GM23338 (cell line): ENCODE data around the gene SUGP1. TPM values are rescaled to one million over a fixed set of nuclear protein-coding genes. Genes with fewer than 3 reads are reported as not detected.

Source experiments
- ATAC-seq: fragments of 200-7000 bp; cut with Tn5 transposase; 3 replicates; pipeline ENCODE4 v1.9.1; 2020
- DNase-seq: peaks from one replicate; pipeline ENCODE4 v3.0.0-alpha.2; 2015; ENCODE audit warnings: low spot score
- H2AFZ ChIP-seq: fragments of 200-600 bp; sonication (generic); 2 replicates; pipeline ENCODE4 v1.8.0; 2016; ENCODE audit warnings: antibody characterized with exemption, mild to moderate bottlenecking, moderate library complexity
- H3F3A ChIP-seq: fragments of 200-600 bp; sonication (generic); replicated peaks from 2 replicates; pipeline ENCODE4 v1.8.0; 2017; ENCODE audit warnings: antibody characterized with exemption, mixed run types, low read depth
- H3K27ac ChIP-seq: fragments of 200-600 bp; sonication (generic); 2 replicates; pipeline ENCODE4 v1.6.1; 2016; ENCODE audit warnings: low read depth
- H3K27me3 ChIP-seq: fragments of 200-600 bp; sonication (generic); 2 replicates; pipeline ENCODE4 v1.8.0; 2016; ENCODE audit warnings: mild to moderate bottlenecking, mixed run types, moderate library complexity; ENCODE audit not compliant: insufficient read depth
- H3K36me3 ChIP-seq: fragments of 200-600 bp; sonication (generic); 2 replicates; pipeline ENCODE4 v1.8.0; 2016; ENCODE audit warnings: mild to moderate bottlenecking; ENCODE audit not compliant: insufficient read depth
- H3K4me1 ChIP-seq: fragments of 200-600 bp; sonication (generic); 2 replicates; pipeline ENCODE4 v1.8.0; 2016; ENCODE audit warnings: mild to moderate bottlenecking, moderate library complexity; ENCODE audit not compliant: insufficient read depth
- H3K4me2 ChIP-seq: fragments of 200-600 bp; sonication (generic); 2 replicates; pipeline ENCODE4 v1.7.1; 2017; ENCODE audit warnings: mixed run types
- H3K4me3 ChIP-seq: fragments of 200-600 bp; sonication (generic); 2 replicates; pipeline ENCODE4 v1.6.1; 2016; ENCODE audit warnings: mixed run types
- H3K79me2 ChIP-seq: fragments of 200-600 bp; sonication (generic); replicated peaks from 2 replicates; pipeline ENCODE4 v1.8.0; 2017; ENCODE audit warnings: mild to moderate bottlenecking; ENCODE audit not compliant: insufficient read depth
- H3K9me2 ChIP-seq: fragments of 200-600 bp; sonication (generic); 2 replicates; pipeline ENCODE4 v1.8.0; 2017; ENCODE audit not compliant: insufficient read depth
- H4K20me1 ChIP-seq: fragments of 200-600 bp; sonication (generic); replicated peaks from 2 replicates; pipeline ENCODE4 v1.8.0; 2017; ENCODE audit warnings: mild to moderate bottlenecking; ENCODE audit not compliant: insufficient read depth
- H3K27ac Mint-ChIP-seq: 2 replicates; pipeline ENCODE4 v1.8.0; 2020; ENCODE audit warnings: inconsistent platforms, mild to moderate bottlenecking, moderate library complexity, mixed read lengths
- H3K27me3 Mint-ChIP-seq: 3 replicates; pipeline ENCODE4 v1.8.0; 2022; ENCODE audit warnings: low read depth, mild to moderate bottlenecking, moderate library complexity, mixed read lengths, inconsistent platforms; ENCODE audit not compliant: insufficient read depth, poor library complexity
- H3K36me3 Mint-ChIP-seq: 3 replicates; pipeline ENCODE4 v1.8.0; 2021; ENCODE audit warnings: low read depth, mild to moderate bottlenecking, inconsistent platforms, moderate library complexity, mixed read lengths
- H3K4me1 Mint-ChIP-seq: 3 replicates; pipeline ENCODE4 v1.8.0; 2020; ENCODE audit warnings: mild to moderate bottlenecking, inconsistent platforms, mixed read lengths
- H3K4me3 Mint-ChIP-seq: 3 replicates; pipeline ENCODE4 v1.8.0; 2021; ENCODE audit warnings: moderate library complexity, mild to moderate bottlenecking, inconsistent platforms, mixed read lengths
- H3K9me3 Mint-ChIP-seq: 3 replicates; pipeline ENCODE4 v1.8.0; 2020; ENCODE audit warnings: moderate library complexity, mild to moderate bottlenecking, inconsistent platforms, mixed read lengths
- CREB1 ChIP-seq: fragments of 250-450 bp; sonication (Bioruptor Pico); IDR thresholded peaks from 2 replicates; pipeline ENCODE4 v1.5.0; 2020; ENCODE audit warnings: low read depth, mild to moderate bottlenecking, moderate library complexity
- EZH2 ChIP-seq: fragments of 200-600 bp; sonication (generic); IDR thresholded peaks from one replicate; pipeline ENCODE4 v1.8.0; 2017; ENCODE audit warnings: antibody characterized with exemption, mild to moderate bottlenecking, low read depth; ENCODE audit not compliant: unreplicated experiment
- JUNB ChIP-seq: IDR thresholded peaks from one replicate; pipeline ENCODE4 v1.6.1; 2016; ENCODE audit warnings: antibody characterized with exemption; ENCODE audit not compliant: unreplicated experiment
- NANOG ChIP-seq: IDR thresholded peaks from 2 replicates; pipeline ENCODE4 v1.6.1; 2016; ENCODE audit warnings: antibody characterized with exemption, borderline replicate concordance
- POLR2AphosphoS5 ChIP-seq: IDR thresholded peaks from 2 replicates; pipeline ENCODE4 v1.6.1; 2016; ENCODE audit warnings: antibody characterized with exemption, low read depth
- ZNF114 ChIP-seq: fragments of 250-450 bp; sonication (Bioruptor Pico); IDR thresholded peaks from 2 replicates; pipeline ENCODE4 v1.5.0; 2020; ENCODE audit warnings: mild to moderate bottlenecking, moderate library complexity
- ZNF331 ChIP-seq: fragments of 250-450 bp; sonication (Bioruptor Pico); IDR thresholded peaks from 2 replicates; pipeline ENCODE4 v1.5.0; 2020; ENCODE audit warnings: low read depth, mild to moderate bottlenecking, moderate library complexity
- polyA plus RNA-seq: library from polyadenylated mRNA; unstranded; fragments of >200 nt; fragmentation: Nextera tagmentation; extraction: Ambion mirVana; gene quantifications from 2 replicates; pipeline ENCODE4 v1.2.1, GENCODE V29; 2016
- total RNA-seq: library from RNA; depleted of rRNA; stranded (reverse); fragments of >200 nt; shearing (Covaris generic); gene quantifications from 2 replicates; pipeline ENCODE4 v1.2.3, GENCODE V29; 2014
- TF ChIP-seq, protein P1 (sequence below): fragments of 250-450 bp; sonication (Bioruptor Pico); IDR thresholded peaks from 2 replicates; pipeline ENCODE4 v1.5.0; 2020; ENCODE audit warnings: mild to moderate bottlenecking, moderate library complexity
- TF ChIP-seq, protein P2 (sequence below): IDR thresholded peaks from one replicate; pipeline ENCODE4 v1.6.1; 2018; ENCODE audit warnings: antibody characterized with exemption; ENCODE audit not compliant: unreplicated experiment
- TF ChIP-seq, protein P3 (sequence below), 2 experiments: fragments of 200-600 bp in 1 of 2; sonication (generic) in 1 of 2; conservative IDR thresholded peaks; 2 replicates each; pipeline versions ENCODE4 v1.5.1 to v1.6.1; 2016 to 2017; ENCODE audit warnings: antibody characterized with exemption in 2 of 2, low read depth in 2 of 2, mild to moderate bottlenecking in 2 of 2, moderate library complexity in 1 of 2
- TF ChIP-seq, protein P4 (sequence below): IDR thresholded peaks from 2 replicates; pipeline ENCODE4 v1.6.1; 2016; ENCODE audit warnings: antibody characterized with exemption

Gene SUGP1
- total and polyA plus RNA-seq, 2 experiments from 2014 or later, result 38.6 to 61.6 TPM

DNA sequence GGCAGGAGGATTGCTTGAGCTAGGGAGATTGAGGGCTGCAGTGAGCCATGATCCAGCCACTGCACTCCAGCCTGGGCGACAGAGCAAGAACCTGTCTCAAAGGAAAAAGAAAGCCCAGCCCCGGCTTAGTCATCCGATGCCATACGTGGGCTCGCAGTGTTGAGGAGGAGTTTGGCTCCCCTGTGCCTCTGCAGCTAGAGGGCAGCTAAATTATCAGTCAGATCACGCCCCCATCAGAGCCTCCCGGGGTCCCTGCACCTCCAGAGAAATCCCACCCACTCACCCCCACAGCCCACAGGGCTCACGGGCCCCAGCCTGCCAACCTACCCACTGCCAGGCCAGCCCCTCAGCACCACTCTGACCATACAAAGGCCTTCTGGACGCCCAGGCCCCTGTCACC lies 28.0 kb upstream of the SUGP1 start:
- Mint-ChIP-seq H3K36me3 (peaks cover 64% of the 10 kb centered on the region), H3K27ac (no peak overlapping the region), H3K4me3 (no peak overlapping the region), H3K27me3 (peaks cover 14% of the 10 kb centered on the region), H3K4me1 (no peaks in the 10 kb centered on the region), H3K9me3 (no peaks in the 10 kb centered on the region)
- TF ChIP-seq, protein P1, sequence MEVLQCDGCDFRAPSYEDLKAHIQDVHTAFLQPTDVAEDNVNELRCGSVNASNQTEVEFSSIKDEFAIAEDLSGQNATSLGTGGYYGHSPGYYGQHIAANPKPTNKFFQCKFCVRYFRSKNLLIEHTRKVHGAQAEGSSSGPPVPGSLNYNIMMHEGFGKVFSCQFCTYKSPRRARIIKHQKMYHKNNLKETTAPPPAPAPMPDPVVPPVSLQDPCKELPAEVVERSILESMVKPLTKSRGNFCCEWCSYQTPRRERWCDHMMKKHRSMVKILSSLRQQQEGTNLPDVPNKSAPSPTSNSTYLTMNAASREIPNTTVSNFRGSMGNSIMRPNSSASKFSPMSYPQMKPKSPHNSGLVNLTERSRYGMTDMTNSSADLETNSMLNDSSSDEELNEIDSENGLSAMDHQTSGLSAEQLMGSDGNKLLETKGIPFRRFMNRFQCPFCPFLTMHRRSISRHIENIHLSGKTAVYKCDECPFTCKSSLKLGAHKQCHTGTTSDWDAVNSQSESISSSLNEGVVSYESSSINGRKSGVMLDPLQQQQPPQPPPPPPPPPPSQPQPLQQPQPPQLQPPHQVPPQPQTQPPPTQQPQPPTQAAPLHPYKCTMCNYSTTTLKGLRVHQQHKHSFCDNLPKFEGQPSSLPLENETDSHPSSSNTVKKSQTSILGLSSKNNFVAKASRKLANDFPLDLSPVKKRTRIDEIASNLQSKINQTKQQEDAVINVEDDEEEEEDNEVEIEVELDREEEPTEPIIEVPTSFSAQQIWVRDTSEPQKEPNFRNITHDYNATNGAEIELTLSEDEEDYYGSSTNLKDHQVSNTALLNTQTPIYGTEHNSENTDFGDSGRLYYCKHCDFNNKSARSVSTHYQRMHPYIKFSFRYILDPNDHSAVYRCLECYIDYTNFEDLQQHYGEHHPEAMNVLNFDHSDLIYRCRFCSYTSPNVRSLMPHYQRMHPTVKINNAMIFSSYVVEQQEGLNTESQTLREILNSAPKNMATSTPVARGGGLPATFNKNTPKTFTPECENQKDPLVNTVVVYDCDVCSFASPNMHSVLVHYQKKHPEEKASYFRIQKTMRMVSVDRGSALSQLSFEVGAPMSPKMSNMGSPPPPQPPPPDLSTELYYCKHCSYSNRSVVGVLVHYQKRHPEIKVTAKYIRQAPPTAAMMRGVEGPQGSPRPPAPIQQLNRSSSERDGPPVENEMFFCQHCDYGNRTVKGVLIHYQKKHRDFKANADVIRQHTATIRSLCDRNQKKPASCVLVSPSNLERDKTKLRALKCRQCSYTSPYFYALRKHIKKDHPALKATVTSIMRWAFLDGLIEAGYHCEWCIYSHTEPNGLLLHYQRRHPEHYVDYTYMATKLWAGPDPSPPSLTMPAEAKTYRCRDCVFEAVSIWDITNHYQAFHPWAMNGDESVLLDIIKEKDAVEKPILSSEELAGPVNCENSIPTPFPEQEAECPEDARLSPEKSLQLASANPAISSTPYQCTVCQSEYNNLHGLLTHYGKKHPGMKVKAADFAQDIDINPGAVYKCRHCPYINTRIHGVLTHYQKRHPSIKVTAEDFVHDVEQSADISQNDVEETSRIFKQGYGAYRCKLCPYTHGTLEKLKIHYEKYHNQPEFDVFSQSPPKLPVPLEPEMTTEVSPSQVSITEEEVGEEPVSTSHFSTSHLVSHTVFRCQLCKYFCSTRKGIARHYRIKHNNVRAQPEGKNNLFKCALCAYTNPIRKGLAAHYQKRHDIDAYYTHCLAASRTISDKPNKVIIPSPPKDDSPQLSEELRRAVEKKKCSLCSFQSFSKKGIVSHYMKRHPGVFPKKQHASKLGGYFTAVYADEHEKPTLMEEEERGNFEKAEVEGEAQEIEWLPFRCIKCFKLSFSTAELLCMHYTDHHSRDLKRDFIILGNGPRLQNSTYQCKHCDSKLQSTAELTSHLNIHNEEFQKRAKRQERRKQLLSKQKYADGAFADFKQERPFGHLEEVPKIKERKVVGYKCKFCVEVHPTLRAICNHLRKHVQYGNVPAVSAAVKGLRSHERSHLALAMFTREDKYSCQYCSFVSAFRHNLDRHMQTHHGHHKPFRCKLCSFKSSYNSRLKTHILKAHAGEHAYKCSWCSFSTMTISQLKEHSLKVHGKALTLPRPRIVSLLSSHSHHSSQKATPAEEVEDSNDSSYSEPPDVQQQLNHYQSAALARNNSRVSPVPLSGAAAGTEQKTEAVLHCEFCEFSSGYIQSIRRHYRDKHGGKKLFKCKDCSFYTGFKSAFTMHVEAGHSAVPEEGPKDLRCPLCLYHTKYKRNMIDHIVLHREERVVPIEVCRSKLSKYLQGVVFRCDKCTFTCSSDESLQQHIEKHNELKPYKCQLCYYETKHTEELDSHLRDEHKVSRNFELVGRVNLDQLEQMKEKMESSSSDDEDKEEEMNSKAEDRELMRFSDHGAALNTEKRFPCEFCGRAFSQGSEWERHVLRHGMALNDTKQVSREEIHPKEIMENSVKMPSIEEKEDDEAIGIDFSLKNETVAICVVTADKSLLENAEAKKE (CRISPR knock-in tag), result no peak
- TF ChIP-seq ZNF331 (no peak), JUNB (no peak), EZH2 (no peak), NANOG (no peak), CREB1 (CRISPR knock-in tag) (no peak), POLR2AphosphoS5 (no peak), ZNF114 (CRISPR knock-in tag) (no peak)
- TF ChIP-seq, protein P2, sequence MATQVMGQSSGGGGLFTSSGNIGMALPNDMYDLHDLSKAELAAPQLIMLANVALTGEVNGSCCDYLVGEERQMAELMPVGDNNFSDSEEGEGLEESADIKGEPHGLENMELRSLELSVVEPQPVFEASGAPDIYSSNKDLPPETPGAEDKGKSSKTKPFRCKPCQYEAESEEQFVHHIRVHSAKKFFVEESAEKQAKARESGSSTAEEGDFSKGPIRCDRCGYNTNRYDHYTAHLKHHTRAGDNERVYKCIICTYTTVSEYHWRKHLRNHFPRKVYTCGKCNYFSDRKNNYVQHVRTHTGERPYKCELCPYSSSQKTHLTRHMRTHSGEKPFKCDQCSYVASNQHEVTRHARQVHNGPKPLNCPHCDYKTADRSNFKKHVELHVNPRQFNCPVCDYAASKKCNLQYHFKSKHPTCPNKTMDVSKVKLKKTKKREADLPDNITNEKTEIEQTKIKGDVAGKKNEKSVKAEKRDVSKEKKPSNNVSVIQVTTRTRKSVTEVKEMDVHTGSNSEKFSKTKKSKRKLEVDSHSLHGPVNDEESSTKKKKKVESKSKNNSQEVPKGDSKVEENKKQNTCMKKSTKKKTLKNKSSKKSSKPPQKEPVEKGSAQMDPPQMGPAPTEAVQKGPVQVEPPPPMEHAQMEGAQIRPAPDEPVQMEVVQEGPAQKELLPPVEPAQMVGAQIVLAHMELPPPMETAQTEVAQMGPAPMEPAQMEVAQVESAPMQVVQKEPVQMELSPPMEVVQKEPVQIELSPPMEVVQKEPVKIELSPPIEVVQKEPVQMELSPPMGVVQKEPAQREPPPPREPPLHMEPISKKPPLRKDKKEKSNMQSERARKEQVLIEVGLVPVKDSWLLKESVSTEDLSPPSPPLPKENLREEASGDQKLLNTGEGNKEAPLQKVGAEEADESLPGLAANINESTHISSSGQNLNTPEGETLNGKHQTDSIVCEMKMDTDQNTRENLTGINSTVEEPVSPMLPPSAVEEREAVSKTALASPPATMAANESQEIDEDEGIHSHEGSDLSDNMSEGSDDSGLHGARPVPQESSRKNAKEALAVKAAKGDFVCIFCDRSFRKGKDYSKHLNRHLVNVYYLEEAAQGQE, result no peak
- TF ChIP-seq, protein P3, sequence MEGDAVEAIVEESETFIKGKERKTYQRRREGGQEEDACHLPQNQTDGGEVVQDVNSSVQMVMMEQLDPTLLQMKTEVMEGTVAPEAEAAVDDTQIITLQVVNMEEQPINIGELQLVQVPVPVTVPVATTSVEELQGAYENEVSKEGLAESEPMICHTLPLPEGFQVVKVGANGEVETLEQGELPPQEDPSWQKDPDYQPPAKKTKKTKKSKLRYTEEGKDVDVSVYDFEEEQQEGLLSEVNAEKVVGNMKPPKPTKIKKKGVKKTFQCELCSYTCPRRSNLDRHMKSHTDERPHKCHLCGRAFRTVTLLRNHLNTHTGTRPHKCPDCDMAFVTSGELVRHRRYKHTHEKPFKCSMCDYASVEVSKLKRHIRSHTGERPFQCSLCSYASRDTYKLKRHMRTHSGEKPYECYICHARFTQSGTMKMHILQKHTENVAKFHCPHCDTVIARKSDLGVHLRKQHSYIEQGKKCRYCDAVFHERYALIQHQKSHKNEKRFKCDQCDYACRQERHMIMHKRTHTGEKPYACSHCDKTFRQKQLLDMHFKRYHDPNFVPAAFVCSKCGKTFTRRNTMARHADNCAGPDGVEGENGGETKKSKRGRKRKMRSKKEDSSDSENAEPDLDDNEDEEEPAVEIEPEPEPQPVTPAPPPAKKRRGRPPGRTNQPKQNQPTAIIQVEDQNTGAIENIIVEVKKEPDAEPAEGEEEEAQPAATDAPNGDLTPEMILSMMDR (conservative IDR thresholded peaks at IDR 0.05; ENCODE audit: low read depth in 2 of 2), result no peak
- TF ChIP-seq, protein P4, sequence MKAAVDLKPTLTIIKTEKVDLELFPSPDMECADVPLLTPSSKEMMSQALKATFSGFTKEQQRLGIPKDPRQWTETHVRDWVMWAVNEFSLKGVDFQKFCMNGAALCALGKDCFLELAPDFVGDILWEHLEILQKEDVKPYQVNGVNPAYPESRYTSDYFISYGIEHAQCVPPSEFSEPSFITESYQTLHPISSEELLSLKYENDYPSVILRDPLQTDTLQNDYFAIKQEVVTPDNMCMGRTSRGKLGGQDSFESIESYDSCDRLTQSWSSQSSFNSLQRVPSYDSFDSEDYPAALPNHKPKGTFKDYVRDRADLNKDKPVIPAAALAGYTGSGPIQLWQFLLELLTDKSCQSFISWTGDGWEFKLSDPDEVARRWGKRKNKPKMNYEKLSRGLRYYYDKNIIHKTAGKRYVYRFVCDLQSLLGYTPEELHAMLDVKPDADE, result no peak
- H3K27ac ChIP-seq, result no peak overlapping the region
- H4K20me1 ChIP-seq, result no peaks in the 10 kb centered on the region
- H3K4me2 ChIP-seq, result no peak overlapping the region
- H2AFZ ChIP-seq, result no peak overlapping the region
- no peak overlapping the region for H3K4me3 ChIP-seq
- H3K79me2 ChIP-seq, result no peaks in the 10 kb centered on the region
- ATAC-seq, result no peak
- no peaks in the 10 kb centered on the region for H3K27me3 ChIP-seq
- peaks cover 18% of the 10 kb centered on the region for H3K36me3 ChIP-seq
- H3K9me2 ChIP-seq, result no peaks in the 10 kb centered on the region
- no peak for DNase-seq
- H3F3A ChIP-seq, result no peaks in the 10 kb centered on the region
- no peaks in the 10 kb centered on the region for H3K4me1 ChIP-seq
